GM18508 (cell line): ENCODE data around the gene SLC4A8.

Experiments used
- ATAC-seq: cut with Tn5 transposase; IDR thresholded peaks from one replicate; pipeline ENCODE4 v1.9.1; 2021; ENCODE audit warnings: moderate number of reproducible peaks; ENCODE audit not compliant: insufficient read depth, unreplicated experiment

SLC4A8 gene

DNA sequence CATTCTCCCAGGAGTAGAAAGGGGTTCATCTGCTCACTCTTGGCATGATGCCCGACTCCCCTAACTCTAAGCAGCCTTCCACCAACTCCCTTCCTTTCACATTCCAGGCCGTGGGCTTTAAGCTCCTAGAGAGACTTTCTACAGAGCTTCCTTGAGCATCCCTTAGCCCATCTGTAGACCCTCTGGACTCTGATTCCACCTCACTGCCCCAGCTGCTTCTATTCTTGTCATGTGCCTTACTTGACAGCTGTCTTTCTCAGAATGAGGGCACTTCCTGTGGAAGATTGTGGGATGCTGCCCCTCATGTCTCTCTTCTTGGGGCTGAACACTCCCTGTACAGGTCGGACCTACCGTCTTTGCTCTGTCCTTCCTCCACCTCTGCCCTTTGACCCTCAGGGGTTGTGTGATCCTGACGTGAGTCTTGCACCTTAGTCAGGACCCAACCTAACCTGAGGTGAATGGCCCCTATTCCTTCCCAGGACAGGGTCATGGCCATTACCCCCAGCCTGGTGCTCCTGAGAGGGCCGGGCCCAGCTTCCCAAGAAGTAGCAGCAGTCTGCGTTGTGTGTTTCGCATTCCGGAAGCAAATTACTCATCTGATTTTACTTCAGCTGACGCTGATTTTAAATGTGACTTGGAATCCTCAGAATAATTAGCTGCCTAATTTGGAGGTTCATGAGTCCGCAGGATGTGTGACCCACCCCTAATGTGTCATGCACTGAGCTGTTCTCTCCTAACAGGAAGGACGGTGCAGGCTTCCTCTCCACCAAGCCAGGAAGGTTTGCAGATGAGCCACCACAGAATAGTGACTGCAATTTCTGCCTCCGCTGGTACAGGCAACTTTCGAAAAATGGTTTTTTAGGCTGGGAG is 30.7 kb upstream of the SLC4A8 start:
- no peak for ATAC-seq

DNA sequence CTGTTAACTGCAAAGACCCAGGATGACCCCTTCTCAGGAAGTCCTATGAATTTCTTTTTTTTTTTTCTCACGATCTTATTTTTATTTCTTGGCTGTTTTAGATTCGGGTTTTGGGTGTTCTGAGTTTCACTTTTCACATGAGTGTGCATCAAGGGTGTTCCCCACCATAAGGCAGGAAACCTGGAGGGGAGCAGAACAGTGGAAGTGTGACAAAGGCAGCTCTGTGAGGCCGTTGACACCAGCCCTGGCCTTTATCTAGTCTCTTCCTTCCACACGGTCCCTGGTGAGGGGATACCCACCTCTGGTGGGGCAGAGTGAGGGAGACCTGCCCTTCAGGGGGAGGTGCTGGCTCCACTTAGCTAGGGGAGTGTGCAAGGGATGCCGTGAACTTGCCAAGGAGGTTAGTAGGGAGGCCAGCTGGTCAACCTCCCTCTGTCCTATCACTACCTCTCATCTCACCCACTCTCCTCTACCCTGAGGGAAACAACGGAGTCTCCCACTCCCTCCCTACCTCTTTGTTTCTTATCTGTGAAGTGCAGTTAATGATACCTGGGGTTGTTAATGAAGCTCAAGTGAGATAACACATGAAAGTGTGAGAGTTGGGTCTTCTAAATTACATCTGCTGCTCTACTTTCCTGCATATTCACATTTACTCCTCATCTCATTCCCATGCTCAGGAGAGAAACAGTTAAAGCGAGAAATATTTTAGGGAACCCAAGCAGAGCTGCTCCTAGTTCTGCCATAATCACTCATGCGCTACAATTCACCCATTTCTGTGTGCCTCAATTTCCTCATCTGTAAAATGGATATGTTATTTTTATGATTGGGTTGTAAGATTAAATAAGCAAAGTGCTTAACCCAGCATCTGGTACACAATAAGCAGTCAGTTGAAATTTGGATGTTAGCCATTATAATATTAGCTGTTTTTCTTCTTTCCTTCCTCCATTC is 29.1 kb upstream of the SLC4A8 start:
- no peak for ATAC-seq

DNA sequence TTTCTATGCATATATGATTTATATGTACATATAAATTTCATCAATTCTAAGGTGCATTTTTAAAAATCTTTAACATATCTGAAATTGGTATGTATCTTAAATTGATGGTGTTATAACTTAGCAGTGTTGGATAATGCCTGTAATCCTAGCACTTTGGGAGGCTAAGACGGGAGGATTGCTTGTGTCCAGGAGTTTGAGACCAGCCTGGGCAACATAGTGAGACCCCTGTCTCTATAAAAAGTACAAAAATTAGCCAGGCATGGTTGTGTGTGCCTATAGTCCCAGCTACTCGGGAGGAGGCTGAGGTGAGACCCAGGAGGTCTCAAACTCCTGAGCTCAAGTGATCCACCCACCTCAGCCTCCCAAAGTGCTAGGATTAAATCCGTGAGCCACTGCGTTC is 27.0 kb upstream of the SLC4A8 start:
- ATAC-seq, result no peak

DNA sequence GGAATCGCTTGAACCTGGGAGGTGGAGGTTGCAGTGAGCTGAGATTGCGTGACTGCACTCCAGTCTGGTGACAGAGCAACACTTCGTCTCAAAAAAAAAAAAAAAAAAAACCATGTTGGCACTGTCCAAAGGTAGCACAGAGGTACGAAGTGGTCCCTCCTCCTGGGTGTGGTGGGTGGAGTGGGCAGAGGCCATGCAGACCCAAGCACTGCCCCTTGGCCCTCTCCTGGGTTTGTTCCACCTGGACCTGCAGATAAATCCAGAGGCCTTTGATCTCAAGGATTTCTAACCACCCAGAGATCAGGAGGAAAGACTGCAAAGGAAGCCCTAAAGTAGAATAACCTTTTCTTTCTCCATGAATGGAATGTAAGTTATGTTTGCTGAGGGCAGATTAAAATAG is 24.7 kb upstream of the SLC4A8 start:
- ATAC-seq, result no peak

DNA sequence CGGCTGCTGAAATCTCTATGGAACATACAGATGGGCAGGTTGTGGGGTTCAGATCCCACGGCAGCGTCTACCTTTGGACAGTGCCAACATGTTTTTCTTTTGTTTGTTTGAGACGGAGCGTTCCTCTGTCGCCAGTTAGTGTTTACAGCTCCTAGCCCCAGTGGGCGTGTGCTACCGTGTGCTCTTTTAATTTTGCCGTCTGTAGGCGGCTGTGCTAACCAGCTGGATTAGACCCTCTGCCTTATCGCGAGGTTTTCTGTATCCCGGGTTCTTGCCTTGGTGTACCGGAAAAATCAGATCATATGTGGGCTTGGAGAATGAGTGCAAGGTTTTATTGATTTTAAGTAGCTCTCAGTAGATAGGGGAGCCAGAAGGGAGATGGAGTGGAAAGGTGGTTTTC is 23.6 kb upstream of the SLC4A8 start:
- no peak for ATAC-seq

DNA sequence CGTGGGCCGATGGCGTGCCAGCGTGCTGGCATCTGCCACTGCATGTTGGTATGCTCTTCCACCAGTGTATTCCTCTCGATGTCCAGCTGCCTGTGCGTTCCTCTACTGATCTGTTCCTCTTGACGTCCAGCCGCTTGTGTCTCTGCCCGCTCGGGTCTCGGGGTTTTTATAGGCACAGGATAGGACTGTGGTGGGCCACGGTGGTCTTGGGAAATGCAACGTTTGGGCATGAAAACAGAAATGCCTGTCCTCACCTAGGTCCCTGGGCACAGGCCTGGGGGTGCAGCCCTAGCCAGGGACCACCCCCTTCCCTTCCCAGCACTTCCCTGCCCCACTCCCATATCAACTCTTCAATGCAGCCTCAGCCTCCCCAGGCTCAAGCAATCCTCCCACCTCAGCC is 23.1 kb upstream of the SLC4A8 start:
- ATAC-seq, result no peak

DNA sequence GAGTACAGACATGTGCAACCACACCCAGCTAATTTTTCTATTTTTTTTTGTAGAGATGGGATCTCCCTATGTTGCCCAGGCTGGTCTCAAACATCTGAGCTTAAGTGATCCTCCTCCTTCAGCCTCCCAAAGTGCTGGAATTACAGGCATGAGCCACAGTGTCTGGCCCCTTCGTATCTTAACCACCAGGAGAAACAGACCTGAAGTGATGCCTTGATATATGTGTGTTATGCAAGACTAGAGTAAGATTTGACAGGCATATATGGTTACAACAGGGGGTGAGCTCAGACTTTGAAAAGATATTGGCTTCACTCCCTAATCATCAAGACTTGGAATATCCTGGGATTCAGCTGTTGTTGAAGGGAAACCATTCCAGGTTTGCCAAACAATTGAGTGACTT is 22.7 kb upstream of the SLC4A8 start:
- no peak for ATAC-seq

DNA sequence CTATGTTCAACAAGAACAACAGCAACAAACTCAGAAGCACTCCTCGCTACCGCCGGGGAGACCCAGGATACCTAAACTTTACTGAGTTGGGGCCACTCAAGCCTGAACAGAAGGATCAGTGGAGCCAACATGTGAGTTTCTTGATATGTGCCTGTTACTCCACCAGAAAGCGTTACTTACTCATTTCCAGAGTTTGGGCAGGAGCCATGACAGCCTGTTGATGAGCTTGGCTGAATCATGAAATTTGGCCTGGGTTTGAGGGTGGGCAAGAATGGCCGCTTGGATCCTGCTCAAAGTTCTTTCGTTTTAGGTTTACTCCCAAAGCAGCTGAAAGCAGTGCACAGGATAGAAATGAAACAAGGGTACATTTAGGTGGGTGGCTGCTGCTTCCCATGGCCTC is 21.5 kb upstream of the SLC4A8 start:
- ATAC-seq, result no peak

DNA sequence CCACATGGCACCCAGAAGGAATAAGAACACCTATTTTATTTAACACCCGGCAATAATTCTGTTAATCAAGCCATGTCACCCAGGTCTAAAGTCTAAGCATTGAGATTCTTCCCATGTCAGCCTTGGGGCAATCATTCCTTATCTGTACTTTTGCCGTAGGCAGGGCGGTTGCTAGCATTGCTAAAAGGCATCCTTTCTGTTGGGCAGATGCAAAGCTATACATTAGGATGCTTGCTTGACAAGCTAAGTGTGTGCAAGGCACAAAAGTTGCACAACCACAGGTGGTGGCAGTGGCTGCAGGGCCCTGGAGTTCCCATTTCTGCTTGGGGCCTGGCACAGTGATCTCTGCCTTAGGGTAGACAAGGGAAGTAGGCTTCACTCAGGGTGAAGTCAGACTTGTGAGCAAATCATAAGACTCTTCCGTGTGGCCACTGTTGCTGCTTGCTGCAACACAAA is 20.9 kb upstream of the SLC4A8 start:
- no peak for ATAC-seq

DNA sequence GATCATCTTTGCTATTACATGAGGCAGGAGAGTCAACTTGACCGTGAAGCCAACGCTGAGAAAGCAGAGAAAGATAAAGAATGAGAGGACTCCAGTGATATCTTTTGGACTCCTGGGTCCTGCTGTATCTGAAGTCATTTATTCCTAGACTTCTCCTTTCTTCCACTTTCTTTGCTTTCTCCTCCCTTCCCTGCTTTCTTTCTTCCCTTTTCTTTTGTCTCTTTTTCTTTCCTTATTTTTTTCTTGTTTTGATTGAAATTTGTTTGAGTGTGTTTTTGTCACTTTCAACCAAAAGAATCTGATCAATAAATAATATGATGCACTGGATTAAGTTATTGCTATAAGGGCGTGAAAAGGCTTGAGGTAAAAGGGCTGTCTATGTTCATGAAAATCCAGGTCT is 20.0 kb upstream of the SLC4A8 start:
- no peak for ATAC-seq

DNA sequence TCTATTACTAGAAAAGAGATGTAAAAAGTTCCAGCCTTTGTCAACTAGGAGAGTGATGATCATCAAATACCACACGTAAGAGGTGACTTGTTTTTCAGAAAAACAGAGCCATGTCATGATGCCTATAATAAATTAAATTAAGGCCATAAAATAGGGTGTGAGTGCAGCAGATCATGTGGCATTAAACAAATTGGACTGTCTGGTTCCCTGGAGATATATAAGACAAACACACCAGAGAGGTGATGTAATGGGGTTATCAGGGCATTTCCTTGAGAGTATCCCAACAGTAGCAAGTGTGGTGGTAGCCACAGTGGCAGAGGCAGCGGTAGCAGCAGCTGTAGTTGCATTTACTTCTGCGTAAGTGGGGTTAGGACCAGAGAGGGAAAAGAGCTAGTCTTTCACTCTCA is 18.8 kb upstream of the SLC4A8 start:
- no peak for ATAC-seq

DNA sequence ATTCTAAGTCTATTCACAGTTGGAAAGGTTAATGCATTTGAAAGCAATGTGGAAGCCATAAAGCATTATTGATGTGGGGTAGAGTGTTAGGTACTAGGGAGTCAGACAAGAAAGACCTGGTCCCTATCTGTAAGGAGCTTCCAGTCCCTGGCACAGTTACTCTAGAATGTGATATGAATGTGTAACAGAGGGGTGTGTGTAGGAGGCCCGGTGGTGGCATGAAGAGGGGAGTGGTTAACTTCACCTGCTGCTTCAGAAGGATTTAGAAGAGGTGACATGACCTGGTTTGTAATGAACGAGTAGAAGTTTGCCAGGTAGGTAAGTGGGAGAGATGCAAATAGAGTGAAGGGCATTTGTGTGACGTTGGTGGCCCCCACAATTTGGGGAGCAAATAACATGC is 18.3 kb upstream of the SLC4A8 start:
- ATAC-seq, result no peak

DNA sequence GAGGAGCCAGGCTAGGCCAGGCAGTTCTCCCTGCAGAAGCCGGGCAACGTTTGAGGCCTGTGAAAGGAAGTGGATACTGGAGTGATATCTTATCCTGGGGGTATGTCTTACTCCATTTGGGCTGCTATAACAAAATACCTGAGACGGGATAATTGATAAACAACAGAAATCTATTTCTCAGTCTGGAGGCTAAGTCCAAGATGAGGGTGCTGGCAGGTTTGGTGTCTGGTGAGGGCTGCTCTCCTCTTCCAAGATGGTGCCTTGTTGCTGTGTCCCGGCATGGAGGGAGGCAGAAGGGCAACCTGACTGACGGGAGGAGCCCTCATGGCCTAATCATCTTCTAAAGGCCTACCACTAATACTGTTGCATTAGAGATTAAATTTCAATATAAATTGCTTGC is 17.8 kb upstream of the SLC4A8 start:
- no peak for ATAC-seq

DNA sequence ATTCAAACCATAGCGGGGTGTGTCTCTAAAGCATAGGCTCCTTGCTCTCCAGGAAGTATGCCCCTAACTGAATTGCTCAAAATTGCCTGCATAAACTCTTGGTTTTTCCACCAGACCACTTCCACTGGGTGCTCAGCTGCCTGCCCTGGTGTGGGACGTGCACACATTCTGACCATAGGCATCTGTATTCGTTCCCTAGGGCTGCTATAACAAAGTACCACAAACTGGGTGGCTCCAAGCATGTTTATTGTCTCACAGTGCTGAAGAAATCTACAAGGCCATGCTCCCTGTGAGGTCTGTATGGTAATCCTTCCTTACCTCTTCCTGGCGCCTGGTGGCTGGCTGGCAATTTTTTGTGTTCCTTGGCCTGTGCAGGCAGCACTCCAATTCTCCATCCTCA is 17.0 kb upstream of the SLC4A8 start:
- no peak for ATAC-seq

DNA sequence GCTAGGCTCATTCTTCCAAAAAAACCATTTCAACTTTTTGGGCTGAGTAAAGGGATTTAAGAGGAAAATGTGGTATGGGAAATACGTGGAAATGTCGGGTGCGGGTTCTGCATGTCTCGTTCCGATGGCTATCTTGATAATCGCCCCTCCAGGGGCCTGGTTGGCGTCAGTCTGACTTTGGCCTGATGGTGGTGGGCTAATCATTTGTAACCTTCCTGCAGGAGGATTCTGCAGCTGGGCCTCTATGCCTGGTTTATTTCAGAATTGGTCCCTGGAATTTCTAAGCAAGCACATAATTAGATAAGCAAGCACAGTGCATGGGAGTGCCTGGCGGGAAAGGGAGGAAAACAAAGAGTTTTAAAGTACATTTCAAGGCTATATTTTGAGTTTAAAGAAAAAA is 14.8 kb upstream of the SLC4A8 start:
- no peak for ATAC-seq

DNA sequence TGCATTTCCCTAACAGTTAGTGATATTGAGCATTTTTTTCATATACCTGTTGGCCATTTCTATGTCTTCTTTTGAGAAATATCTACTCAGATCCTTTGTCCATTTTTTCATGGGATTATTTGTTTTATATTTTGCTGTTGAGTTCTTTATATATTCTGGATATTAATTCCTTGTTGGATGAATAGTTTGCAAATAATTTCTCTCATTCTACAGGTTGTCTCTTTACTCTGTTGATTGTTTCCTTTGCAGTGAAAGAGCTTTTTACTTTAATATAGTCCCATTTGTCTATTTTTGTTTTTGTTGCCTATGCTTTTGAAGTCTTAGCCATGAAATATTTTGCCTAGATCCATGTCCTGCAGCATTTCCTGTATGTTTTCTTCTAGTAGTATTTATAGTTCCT is 11.5 kb upstream of the SLC4A8 start:
- no peak for ATAC-seq

DNA sequence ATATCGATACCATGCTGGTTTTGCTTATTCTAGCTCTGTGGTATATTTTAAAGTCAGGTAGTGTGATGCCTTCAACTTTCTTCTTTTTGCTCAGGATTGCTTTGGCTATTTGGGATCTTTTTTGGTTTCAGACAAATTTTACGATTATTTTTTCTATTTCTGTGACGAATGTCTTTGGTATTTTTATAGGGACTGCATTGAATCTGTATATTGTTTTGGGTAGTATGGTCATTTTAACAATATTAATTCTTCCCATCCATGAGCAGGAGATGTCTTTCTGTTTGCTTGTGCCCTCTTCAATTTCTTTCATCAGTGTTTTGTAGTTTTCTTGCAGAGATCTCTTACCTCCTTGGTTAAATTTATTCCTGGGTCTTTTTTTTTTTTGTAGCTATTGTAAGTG is 10.8 kb upstream of the SLC4A8 start:
- no peak for ATAC-seq

DNA sequence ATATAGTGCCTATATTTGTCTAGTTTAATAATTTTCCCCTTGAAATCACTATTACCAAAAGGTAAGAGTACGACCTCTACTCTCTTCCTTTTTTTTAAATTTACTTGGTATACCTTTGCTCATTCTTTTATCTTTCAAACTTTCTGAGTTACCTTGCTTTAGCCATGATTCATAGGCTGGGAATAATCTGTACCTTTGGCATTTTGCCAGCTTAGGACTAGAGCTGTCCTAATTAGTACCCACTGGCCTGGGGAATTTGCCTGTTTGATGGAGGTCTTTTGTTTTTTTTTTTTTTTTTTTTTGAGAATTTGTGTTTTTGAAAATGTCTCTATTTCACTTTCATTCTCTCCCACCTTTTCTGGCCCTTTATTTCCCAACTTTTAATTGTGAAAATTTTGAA is 8.7 kb upstream of the SLC4A8 start:
- no peak for ATAC-seq

DNA sequence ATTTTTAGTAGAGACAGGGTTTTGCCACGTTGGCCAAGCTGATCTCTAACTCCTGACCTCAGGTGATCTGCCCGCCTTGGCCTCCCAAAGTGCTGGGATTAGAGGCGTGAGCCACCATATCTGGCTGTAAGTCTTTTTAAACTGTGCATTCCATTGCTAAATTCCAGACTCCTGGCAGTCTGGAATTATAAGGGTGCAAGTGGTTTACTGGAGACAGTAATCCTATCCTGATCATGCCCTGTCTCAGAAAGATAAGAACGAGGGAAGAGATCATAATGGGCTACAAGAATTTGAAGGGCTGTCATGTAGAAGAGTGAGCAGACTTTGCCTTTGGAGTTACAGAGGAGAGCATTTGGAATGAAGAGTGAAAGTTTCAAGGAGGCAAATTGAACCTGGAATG is 6.8 kb upstream of the SLC4A8 start:
- no peak for ATAC-seq

DNA sequence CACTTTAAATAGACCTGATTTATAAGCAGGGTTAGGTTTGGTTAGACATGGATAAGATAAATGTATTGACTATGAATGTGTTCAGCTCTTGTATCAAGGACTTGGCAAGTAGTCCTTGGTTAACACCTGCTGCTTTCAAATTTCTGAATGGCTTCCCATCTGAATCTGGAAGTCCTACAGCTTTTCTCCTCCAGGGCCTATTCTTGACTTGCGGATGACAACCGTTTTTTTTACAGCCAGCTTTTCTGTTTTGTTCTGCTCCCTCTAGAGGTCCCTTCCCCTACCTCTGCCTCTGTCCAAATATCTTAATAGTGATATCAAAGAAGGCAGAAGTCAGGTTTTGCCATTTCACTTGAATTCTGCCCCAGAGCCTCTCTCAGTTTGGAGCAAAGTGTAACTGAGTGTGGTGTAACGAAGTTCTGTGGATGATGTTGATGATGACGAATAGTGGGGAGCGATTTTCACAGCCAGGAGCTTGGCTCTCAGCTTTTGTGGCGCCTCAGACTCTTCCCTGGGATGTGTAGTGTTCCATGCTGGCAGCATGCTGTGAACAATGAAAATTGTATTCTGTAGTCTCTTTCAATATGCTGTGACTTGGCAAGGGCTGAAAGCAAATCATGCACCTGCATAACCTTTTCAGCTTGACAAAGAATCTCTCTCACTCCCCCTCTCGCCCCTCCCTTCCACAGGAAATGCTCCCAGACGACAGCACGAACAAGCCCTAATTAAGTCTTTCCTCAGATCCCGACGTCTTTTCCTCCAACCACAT is 5.0 kb upstream of the SLC4A8 start:
- no peak for ATAC-seq
